Dedifferentiated amniotic fluid mesenchymal stem cell (primary cell): ENCODE measurements around the gene USP11.

ENCODE experiments used
- DNase-seq: peaks from one replicate; pipeline ENCODE4 v3.0.0-alpha.2; 2016; ENCODE audit errors: extremely low spot score

USP11 gene

DNA sequence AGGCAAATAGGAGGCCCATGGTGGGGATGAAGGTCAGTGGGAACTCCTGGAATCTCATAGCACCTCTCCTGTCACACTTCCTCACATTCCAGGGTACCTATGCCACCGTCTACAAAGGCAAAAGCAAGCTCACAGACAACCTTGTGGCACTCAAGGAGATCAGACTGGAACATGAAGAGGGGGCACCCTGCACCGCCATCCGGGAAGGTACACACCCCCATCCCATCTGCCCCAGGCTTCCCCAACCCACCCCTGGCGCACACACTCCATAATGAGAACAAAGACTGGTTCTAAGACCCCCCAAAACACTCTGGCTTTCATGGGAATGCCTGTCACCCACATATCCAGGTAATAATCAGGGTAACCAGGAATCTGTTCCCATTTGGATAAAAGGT is 7.9 kb upstream of the USP11 start:
- no peak for DNase-seq

- no peak for DNase-seq
Measured at GRCh38 chrX:47226071-47226470, 6.7 kb upstream of the USP11 start.

DNA sequence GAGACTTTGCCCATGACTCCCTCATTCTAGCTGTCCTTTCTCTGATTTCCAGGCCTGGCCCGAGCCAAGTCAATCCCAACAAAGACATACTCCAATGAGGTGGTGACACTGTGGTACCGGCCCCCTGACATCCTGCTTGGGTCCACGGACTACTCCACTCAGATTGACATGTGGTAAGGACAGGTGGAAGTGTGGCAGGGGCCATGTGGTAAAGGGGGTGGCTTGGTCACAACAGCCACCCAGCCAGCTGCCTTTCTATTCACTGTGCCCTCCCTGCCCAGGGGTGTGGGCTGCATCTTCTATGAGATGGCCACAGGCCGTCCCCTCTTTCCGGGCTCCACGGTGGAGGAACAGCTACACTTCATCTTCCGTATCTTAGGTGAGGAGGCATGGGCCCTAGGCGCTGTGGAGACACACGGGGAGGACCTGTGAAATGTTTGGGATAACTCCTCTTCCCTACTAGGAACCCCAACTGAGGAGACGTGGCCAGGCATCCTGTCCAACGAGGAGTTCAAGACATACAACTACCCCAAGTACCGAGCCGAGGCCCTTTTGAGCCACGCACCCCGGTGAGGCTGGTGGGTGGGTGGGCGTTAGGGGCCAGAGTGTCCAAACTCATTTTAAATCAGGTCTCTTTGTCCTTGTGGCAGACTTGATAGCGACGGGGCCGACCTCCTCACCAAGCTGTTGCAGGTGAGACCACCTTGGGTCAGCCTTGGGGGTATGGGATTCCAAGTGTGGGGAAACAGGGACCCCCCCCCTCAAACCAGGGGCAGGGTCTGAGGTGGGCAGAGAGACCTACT is 6.1 kb upstream of the USP11 start:
- no peak for DNase-seq

- DNase-seq: no peak
Measured at GRCh38 chrX:47227334-47227583, 5.5 kb upstream of the USP11 start.

DNA sequence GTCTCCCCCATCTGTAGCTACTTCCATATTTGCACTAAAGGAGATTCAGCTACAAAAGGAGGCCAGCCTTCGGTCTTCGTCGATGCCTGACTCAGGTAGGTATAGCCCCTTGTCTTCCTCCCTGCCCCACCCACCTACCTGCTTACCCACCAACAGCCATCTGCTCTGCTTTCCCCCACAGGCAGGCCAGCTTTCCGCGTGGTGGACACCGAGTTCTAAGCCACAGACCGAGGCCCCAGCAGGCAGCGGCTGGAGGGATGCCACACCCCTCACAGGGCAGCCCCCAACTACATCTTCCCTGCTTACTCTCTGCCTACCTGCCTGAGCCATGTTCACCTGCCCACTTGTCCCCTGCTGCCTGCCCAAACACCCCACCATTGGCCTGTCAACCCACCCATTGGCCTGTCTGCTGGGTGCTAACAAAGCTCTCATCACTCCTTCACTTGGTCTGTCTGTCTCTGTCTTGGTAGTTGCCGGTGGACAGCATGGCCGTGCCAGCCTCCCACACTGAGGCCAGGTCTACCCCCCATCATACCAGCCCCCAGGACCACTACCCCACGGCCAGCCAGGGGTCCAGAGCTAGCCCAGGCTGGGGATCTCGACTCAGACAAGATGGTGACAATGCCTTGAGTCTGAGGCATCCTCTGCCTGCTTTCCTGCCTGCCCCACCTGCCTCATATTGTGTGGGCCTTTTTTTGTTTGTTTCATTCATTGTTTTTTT is 4.1 kb upstream of the USP11 start:
- DNase-seq: no peak

GRCh38 chrX:47229427-47229826 is 3.4 kb upstream of the USP11 start:
- DNase-seq: no peak

- DNase-seq: no peak
Measured at GRCh38 chrX:47230136-47230868, 2.5 kb upstream of the USP11 start.

DNA sequence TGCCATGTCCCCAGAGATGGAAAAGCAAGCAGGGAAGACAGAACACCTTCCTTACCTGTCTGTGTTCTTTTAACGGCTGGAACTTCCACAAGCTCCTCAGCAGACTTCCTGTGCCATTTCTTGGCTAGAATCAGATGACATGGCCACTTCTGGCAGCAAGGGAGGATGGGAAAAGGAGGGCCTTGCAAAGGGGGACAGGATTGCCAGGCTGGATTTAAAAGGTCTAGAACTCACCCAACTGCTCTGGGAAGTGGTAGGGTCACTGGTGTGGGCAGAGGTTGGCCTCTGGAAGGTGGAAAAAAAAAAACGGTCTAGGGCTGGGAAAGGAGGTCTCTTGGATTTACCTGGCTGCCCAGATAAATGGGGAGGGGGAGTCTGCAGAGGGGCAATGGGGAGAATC is 1.6 kb upstream of the USP11 start:
- DNase-seq: no peak

- no peak for DNase-seq
Measured at GRCh38 chrX:47232197-47232802, 509 bp upstream of the USP11 start.

- peak; percentile 91 for DNase-seq
Measured at GRCh38 chrX:47233333-47234113, 714 bp downstream of the USP11 start.

- DNase-seq: no peak
Measured at GRCh38 chrX:47234583-47234982, 1.8 kb downstream of the USP11 start.

GRCh38 chrX:47235691-47236103 is 2.9 kb downstream of the USP11 start:
- no peak for DNase-seq

DNA sequence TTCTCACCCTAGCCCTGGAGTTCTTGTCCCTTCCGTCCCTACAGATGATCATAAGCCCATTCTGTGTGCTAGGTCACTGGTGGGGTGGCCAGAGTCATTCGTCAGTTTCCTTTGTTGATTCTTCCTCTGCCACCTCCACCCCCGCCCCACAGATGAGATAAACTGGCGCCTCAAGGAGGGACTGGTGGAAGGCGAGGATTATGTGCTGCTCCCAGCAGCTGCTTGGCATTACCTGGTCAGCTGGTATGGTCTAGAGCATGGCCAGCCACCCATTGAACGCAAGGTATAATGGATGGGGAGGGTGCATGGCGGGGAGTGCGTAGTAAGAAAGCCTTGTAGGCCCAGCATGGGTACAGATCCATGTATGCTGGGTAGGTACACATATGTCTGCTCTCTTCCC is 6.4 kb downstream of the USP11 start:
- DNase-seq: no peak

- DNase-seq: no peak
Measured at GRCh38 chrX:47239898-47240545, 7.2 kb downstream of the USP11 start.

GRCh38 chrX:47240619-47241018 is 7.8 kb downstream of the USP11 start:
- DNase-seq: no peak

GRCh38 chrX:47241201-47242011 is 8.6 kb downstream of the USP11 start:
- no peak for DNase-seq

- DNase-seq: no peak
Measured at GRCh38 chrX:47242321-47242720, 9.5 kb downstream of the USP11 start.

DNA sequence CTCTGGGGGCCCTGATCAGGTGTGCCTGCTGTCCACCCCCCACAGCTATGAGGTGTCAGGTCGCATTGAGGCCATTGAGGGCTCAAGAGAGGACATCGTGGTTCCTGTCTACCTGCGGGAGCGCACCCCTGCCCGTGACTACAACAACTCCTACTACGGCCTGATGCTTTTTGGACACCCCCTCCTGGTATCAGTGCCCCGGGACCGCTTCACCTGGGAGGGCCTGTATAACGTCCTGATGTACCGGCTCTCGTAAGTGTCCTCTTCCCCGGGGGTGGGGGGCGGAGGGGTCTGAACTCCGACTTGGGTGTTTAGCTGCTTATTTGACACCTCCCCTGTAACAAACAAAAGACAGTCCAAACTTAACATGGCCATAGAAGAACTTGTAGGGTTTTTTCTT is 10.5 kb downstream of the USP11 start:
- no peak for DNase-seq

- DNase-seq: no peak
Measured at GRCh38 chrX:47244676-47245075, 11.9 kb downstream of the USP11 start.

GRCh38 chrX:47245156-47245555 is 12.3 kb downstream of the USP11 start:
- DNase-seq: no peak
